ENCODE results near the gene PTPRD.

The PTPRD gene

GRCh38 chr9:9231946-9232345 lies 1380.9 kb downstream of the PTPRD start:
- in situ Hi-C loops (cut with MboI; ENCODE audit: low sequenced_read_pairs) = no loop called here

GRCh38 chr9:9229269-9229668 lies 1383.5 kb downstream of the PTPRD start:
- in situ Hi-C loops (cut with MboI; ENCODE audit: low sequenced_read_pairs) = no loop called here

GRCh38 chr9:9223175-9223574 lies 1389.6 kb downstream of the PTPRD start:
- in situ Hi-C loops (cut with MboI; ENCODE audit: low sequenced_read_pairs) = no loop called here

GRCh38 chr9:9222730-9223129 lies 1390.1 kb downstream of the PTPRD start:
- in situ Hi-C loops (cut with MboI; ENCODE audit: low sequenced_read_pairs) = no loop called here

- in situ Hi-C loops (cut with MboI; ENCODE audit: low sequenced_read_pairs) = no loop called here
These were observed 1395.9 kb downstream of the PTPRD start for GRCh38 chr9:9216934-9217333.

GRCh38 chr9:9215050-9215449 lies 1397.8 kb downstream of the PTPRD start:
- in situ Hi-C loops (cut with MboI; ENCODE audit: low sequenced_read_pairs) = no loop called here

- in situ Hi-C loops (cut with MboI; ENCODE audit: low sequenced_read_pairs) = no loop called here
These were observed 1398.7 kb downstream of the PTPRD start for GRCh38 chr9:9214066-9214465.

- in situ Hi-C loops (cut with MboI; ENCODE audit: low sequenced_read_pairs) = no loop called here
These were observed 1399.8 kb downstream of the PTPRD start for GRCh38 chr9:9212963-9213362.

GRCh38 chr9:9202276-9202675 lies 1410.5 kb downstream of the PTPRD start:
- in situ Hi-C loops (cut with MboI; ENCODE audit: low sequenced_read_pairs) = no loop called here

GRCh38 chr9:9186086-9186485 lies 1426.7 kb downstream of the PTPRD start:
- in situ Hi-C loops (cut with MboI; ENCODE audit: low sequenced_read_pairs) = no loop called here

GRCh38 chr9:9182431-9182830 lies 1430.4 kb downstream of the PTPRD start:
- in situ Hi-C loops (cut with MboI; ENCODE audit: low sequenced_read_pairs) = no loop called here

GRCh38 chr9:9177081-9177480 lies 1435.7 kb downstream of the PTPRD start:
- in situ Hi-C loops (cut with MboI; ENCODE audit: low sequenced_read_pairs) = no loop called here

- in situ Hi-C loops (cut with MboI; ENCODE audit: low sequenced_read_pairs) = no loop called here
These were observed 1438.4 kb downstream of the PTPRD start for GRCh38 chr9:9174358-9174757.

- in situ Hi-C loops (cut with MboI; ENCODE audit: low sequenced_read_pairs) = no loop called here
These were observed 1439.5 kb downstream of the PTPRD start for GRCh38 chr9:9173264-9173663.

- in situ Hi-C loops (cut with MboI; ENCODE audit: low sequenced_read_pairs) = no loop called here
These were observed 1442.2 kb downstream of the PTPRD start for GRCh38 chr9:9170439-9171134.

- in situ Hi-C loops (cut with MboI; ENCODE audit: low sequenced_read_pairs) = no loop called here
These were observed 1470.8 kb downstream of the PTPRD start for GRCh38 chr9:9142001-9142400.

- in situ Hi-C loops (cut with MboI; ENCODE audit: low sequenced_read_pairs) = no loop called here
These were observed 1479.3 kb downstream of the PTPRD start for GRCh38 chr9:9133526-9133925.

- in situ Hi-C loops (cut with MboI; ENCODE audit: low sequenced_read_pairs) = no loop called here
These were observed 1488.2 kb downstream of the PTPRD start for GRCh38 chr9:9124616-9125015.

- in situ Hi-C loops (cut with MboI; ENCODE audit: low sequenced_read_pairs) = no loop called here
These were observed 1490.4 kb downstream of the PTPRD start for GRCh38 chr9:9122230-9122875.

- in situ Hi-C loops (cut with MboI; ENCODE audit: low sequenced_read_pairs) = no loop called here
These were observed 1494.9 kb downstream of the PTPRD start for GRCh38 chr9:9117866-9118265.

GRCh38 chr9:9112001-9112720 lies 1500.6 kb downstream of the PTPRD start:
- in situ Hi-C loops (cut with MboI; ENCODE audit: low sequenced_read_pairs) = no loop called here

- in situ Hi-C loops (cut with MboI; ENCODE audit: low sequenced_read_pairs) = no loop called here
These were observed 1504.2 kb downstream of the PTPRD start for GRCh38 chr9:9108641-9109040.
